Activated CD4-positive, alpha-beta T cell treated with anti-CD3 and anti-CD28 coated beads for 24 hours (primary cell): ENCODE data around the gene TOM1.
"Not testable (repeated sequence)": the region's sequence is repeated elsewhere in the genome, so short reads cannot be mapped to it uniquely, and the experiment has no call there.

ENCODE experiments used
- DNase-seq, 2 donors: peaks; one replicate each; pipeline ENCODE4 v3.0.0-alpha.2; 2020; ENCODE audit warnings: low read depth in 2 of 2

TOM1 gene

GRCh38 chr22:35394810-35395563 lies 95.3 kb downstream of the TOM1 start:
- DNase-seq = no peak

- DNase-seq = not testable (repeated sequence)
Observed at GRCh38 chr22:35396622-35397021, 96.9 kb downstream of the TOM1 start.

GRCh38 chr22:35397095-35397904 lies 97.6 kb downstream of the TOM1 start:
- no peak for DNase-seq
